M059J (cell line): ENCODE measurements around the gene HOXA5. TPM values are rescaled to one million over a fixed set of nuclear protein-coding genes. Genes with fewer than 3 reads are reported as not detected.

Experiments used
- DNase-seq: peaks from one replicate; pipeline ENCODE4 v3.0.0-alpha.2; 2012; ENCODE audit warnings: low read depth
- total RNA-seq: library from RNA; depleted of rRNA; stranded (reverse); fragments of >200 nt; shearing (Covaris generic); gene quantifications from 2 replicates; pipeline ENCODE4 v1.2.3, GENCODE V29; 2014

Gene HOXA5
- total RNA-seq, 1 experiment from 2014 or later: 3.0 TPM

GRCh38 chr7:27182861-27183681 is 39.6 kb upstream of the HOXA5 start:
- DNase-seq: peak; percentile 46

- DNase-seq: no peak
These were observed 38.9 kb upstream of the HOXA5 start for GRCh38 chr7:27182285-27182841.

GRCh38 chr7:27181795-27182275 is 38.4 kb upstream of the HOXA5 start:
- DNase-seq: no peak

GRCh38 chr7:27180431-27181420 is 37.2 kb upstream of the HOXA5 start:
- DNase-seq: no peak

GRCh38 chr7:27179503-27180430 is 36.3 kb upstream of the HOXA5 start:
- DNase-seq: peak; percentile 74

GRCh38 chr7:27179030-27179429 is 35.5 kb upstream of the HOXA5 start:
- no peak for DNase-seq

GRCh38 chr7:27178366-27178765 is 34.9 kb upstream of the HOXA5 start:
- DNase-seq: no peak

- no peak for DNase-seq
These were observed 34.4 kb upstream of the HOXA5 start for GRCh38 chr7:27177795-27178320.

GRCh38 chr7:27176962-27177794 is 33.7 kb upstream of the HOXA5 start:
- no peak for DNase-seq

- DNase-seq: no peak
These were observed 33.0 kb upstream of the HOXA5 start for GRCh38 chr7:27176524-27176845.

- DNase-seq: no peak
These were observed 32.4 kb upstream of the HOXA5 start for GRCh38 chr7:27175626-27176523.

GRCh38 chr7:27174874-27175625 is 31.6 kb upstream of the HOXA5 start:
- DNase-seq: no peak

- no peak for DNase-seq
These were observed 30.7 kb upstream of the HOXA5 start, which contains the start of gene HOXA10 for GRCh38 chr7:27173956-27174873. TSS of gene HOXA10 (minus strand) at chr7:27174320. CDS start at chr7:27174306, 14 bp downstream.

- DNase-seq: peak; percentile 65
These were observed 30.1 kb upstream of the HOXA5 start for GRCh38 chr7:27173511-27173955.

- DNase-seq: peak; percentile 76
These were observed 29.5 kb upstream of the HOXA5 start for GRCh38 chr7:27172823-27173510.

GRCh38 chr7:27172315-27172774 is 28.9 kb upstream of the HOXA5 start:
- peak; percentile 72 for DNase-seq
